ENCODE results near the gene C11orf97. TPM values are rescaled to one million over a fixed set of nuclear protein-coding genes. Genes with fewer than 3 reads are reported as not detected.

The C11orf97 gene
- not detected in 2 replicates for total RNA-seq

GRCh38 chr11:94511932-94512781, at the start of gene C11orf97:
Gene C11orf97, plus strand, starts transcription at chr11:94512461. Its CDS starts 68 bp downstream, at chr11:94512529.

GRCh38 chr11:94493281-94494125, 18.8 kb upstream of the C11orf97 start, which contains the start of the genes ANKRD49 and MRE11:
Gene ANKRD49, plus strand, starts transcription at chr11:94493984. Its CDS starts 2,710 bp downstream, at chr11:94496694.
Gene MRE11, minus strand, starts transcription at chr11:94493844. Its CDS starts 1,043 bp downstream, at chr11:94492801.

GRCh38 chr11:94543695-94544645, 31.7 kb downstream of the C11orf97 start, which contains the start of gene FUT4:
Gene FUT4, plus strand, starts transcription at chr11:94543921. Its CDS starts 213 bp downstream, at chr11:94544134.

GRCh38 chr11:94567181-94567670, 55.0 kb downstream of the C11orf97 start, which contains the start of gene PIWIL4:
Gene PIWIL4, plus strand, starts transcription at chr11:94567368. Its CDS starts 151 bp downstream, at chr11:94567519.

Other genes with a start within 250 kb of the C11orf97 start
- not detected in 2 replicates for gene IZUMO1R, start 207.9 kb upstream of the C11orf97 start, total RNA-seq
- gene GPR83, start 111.0 kb upstream of the C11orf97 start, total RNA-seq: not detected in 2 replicates
- 6.3 and 8.3 TPM in 2 replicates for gene MRE11, start 18.6 kb upstream of the C11orf97 start, total RNA-seq
- gene ANKRD49, start 18.5 kb upstream of the C11orf97 start, total RNA-seq: 10.6 and 13.3 TPM in 2 replicates
- 3.7 and 4.6 TPM in 2 replicates for gene FUT4, start 31.5 kb downstream of the C11orf97 start, total RNA-seq
- gene PIWIL4, start 54.9 kb downstream of the C11orf97 start, total RNA-seq: under 0.01 and 0.86 TPM in 2 replicates